ENCODE measurements around the gene GRIK2.
A peak's percentile ranks its signal among the peaks of the same experiment; 100 is the strongest.

GRIK2 gene

DNA sequence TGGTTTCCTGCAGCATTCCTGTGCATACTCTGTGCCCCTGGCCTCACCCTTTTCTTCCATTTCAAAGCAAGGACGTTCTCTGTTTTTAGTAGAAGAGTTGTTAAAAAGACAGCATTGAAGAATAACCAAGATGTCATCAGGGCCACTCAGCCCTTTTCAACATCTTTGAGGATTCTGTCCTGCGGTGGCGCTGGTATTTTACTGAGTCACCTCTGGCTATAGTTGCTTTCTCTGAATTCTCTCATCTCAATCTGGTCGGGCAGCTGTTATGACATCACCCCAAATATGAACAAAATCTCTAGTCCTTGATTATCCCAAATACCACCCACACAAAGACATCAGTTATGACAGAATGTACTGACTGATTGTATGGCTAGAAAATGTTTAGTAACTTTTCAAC lies 204.2 kb downstream of the GRIK2 start:
- no peak for TF ChIP-seq CTCF (IDR thresholded peaks at IDR 0.05; ENCODE audit: insufficient read depth, low read depth, low read length, missing control alignments)
- DNase-seq (ENCODE audit: low read depth), result no peak
- H3K4me3 ChIP-seq (ENCODE audit: low read depth, low read length), result no peak overlapping the region

DNA sequence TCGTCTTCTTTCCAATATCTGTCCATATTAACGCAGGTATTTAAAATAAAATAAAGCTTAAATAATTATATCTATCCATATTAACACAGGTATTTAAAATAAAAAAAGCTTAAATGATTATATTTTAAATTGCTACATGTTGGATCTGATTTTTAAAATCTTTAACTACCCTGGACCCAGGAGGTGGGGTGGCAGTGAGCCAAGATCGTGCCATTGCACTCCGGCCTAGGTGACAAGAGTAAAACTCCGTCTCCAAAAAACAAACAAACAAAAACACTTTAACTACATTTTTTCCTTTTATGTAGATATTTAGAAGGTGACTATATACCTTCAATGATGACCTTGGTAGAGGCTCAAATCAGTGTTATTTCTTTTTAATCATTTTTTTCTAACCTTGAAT lies 211.9 kb downstream of the GRIK2 start:
- no peak overlapping the region for H3K4me3 ChIP-seq (ENCODE audit: low read depth, low read length)
- no peak for TF ChIP-seq CTCF (IDR thresholded peaks at IDR 0.05; ENCODE audit: insufficient read depth, low read depth, low read length, missing control alignments)
- DNase-seq (ENCODE audit: low read depth), result no peak

DNA sequence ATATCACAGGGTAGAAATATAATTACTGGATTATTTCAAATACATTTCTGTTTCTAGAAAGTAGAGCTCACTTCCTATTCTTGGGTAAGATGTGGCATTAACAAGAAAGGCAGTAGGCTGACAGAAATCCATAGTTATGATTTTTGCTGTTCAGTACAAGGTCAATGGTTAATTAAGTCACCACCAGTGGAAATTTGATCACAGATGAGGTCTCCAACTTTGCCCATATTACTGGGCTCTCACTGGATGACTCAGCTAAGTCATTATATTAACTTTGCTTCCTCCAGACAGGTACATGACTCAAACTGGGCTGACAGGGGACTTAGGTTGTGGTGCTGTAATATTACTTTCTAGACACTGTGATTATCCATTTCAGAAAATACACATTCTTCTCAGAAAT lies 212.4 kb downstream of the GRIK2 start:
- no peak overlapping the region for H3K4me3 ChIP-seq (ENCODE audit: low read depth, low read length)
- peak; percentile 10 for DNase-seq (ENCODE audit: low read depth)
- TF ChIP-seq CTCF (IDR thresholded peaks at IDR 0.05; ENCODE audit: insufficient read depth, low read depth, low read length, missing control alignments), result no peak

GRCh38 chr6:101607111-101607690 lies 213.7 kb downstream of the GRIK2 start:
- no peak for DNase-seq (ENCODE audit: low read depth)
- no peak for TF ChIP-seq CTCF (IDR thresholded peaks at IDR 0.05; ENCODE audit: insufficient read depth, low read depth, low read length, missing control alignments)
- no peak overlapping the region for H3K4me3 ChIP-seq (ENCODE audit: low read depth, low read length)

DNA sequence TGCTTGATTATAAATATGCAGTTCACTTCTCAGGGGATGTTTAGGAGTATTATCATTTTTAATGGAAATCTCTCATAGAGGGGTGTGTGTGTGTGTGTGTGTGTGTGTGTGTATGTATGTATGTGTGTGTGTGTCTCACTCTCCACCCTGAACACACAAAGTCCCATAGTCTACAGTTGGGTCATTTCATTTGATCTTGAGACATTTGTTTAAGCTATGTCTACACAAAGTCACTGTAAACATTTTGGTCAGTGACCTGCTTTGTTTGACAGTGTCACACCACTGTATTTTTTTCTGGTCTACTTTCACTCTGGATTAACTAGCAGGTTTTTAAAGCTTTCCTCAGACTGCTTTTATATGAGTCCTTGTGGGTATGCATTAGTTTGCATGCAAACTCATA lies 215.2 kb downstream of the GRIK2 start:
- no peak for TF ChIP-seq CTCF (IDR thresholded peaks at IDR 0.05; ENCODE audit: insufficient read depth, low read depth, low read length, missing control alignments)
- no peak overlapping the region for H3K4me3 ChIP-seq (ENCODE audit: low read depth, low read length)
- no peak for DNase-seq (ENCODE audit: low read depth)

DNA sequence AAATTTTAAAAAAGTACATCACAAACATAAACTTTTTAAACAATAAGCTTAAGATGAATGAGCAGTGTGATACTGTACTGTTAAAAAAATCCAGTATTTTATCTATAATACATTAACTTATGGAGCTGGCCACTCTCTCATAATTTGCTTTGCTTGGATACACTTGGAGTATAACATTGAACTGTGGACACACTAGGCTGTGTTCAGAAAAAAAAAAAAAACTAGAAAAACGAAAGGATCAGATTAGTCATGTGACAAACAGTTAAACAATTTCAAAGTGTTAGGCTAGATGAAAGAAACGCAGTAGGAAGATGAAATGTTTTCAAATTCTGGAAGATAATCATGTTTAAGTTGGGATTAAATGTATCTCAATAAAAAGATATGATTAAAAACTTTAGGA lies 220.0 kb downstream of the GRIK2 start:
- TF ChIP-seq CTCF (IDR thresholded peaks at IDR 0.05; ENCODE audit: insufficient read depth, low read depth, low read length, missing control alignments), result no peak

DNA sequence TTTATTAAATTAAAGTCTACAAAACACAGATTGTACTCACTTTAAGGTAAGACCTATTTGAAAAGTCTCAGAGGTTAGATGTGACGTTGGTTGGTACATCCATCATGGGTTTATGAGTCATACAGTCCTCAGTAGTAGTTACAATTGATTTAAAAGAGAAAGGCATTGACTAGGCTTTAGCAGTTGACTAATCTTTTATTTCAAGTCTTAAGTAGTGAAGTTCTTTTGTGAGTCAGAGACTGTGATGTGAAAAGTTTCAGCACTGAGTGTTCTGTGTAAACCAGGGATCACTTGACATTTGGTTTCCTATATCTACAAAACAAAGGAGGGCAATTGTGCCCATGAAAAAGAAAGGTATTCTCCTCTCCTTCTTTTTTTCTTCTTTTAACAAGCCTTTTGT lies 221.3 kb downstream of the GRIK2 start:
- H3K4me3 ChIP-seq (ENCODE audit: low read depth, low read length), result no peak overlapping the region
- DNase-seq (ENCODE audit: low read depth), result no peak

More for the DNA sequence above, 220.0 kb downstream of the GRIK2 start:
- DNase-seq (ENCODE audit: low read depth), result no peak
- H3K4me3 ChIP-seq (ENCODE audit: low read depth, low read length), result no peak overlapping the region

More for the DNA sequence above, 221.3 kb downstream of the GRIK2 start:
- TF ChIP-seq CTCF (IDR thresholded peaks at IDR 0.05; ENCODE audit: insufficient read depth, low read depth, low read length, missing control alignments), result no peak
